Urothelium cell line (cell line): ENCODE measurements around the gene C4A.
"Not testable (repeated sequence)": the region's sequence is repeated elsewhere in the genome, so short reads cannot be mapped to it uniquely, and the experiment has no call there.

Source experiments
- DNase-seq: peaks from one replicate; pipeline ENCODE4 v3.0.0; 2011; ENCODE audit warnings: low spot score, mixed read lengths
- FAIRE-seq: peaks from 2 replicates; lab custom pipeline; 2011; peaks lifted over from hg19 to GRCh38; lab: Jason Lieb, UNC

C4A gene

GRCh38 chr6:31981744-31982143 lies at the start of gene C4A:
C4A (plus strand) TSS chr6:31982057; CDS start chr6:31982108, 51 bp downstream.
- DNase-seq: not testable (repeated sequence)

DNA sequence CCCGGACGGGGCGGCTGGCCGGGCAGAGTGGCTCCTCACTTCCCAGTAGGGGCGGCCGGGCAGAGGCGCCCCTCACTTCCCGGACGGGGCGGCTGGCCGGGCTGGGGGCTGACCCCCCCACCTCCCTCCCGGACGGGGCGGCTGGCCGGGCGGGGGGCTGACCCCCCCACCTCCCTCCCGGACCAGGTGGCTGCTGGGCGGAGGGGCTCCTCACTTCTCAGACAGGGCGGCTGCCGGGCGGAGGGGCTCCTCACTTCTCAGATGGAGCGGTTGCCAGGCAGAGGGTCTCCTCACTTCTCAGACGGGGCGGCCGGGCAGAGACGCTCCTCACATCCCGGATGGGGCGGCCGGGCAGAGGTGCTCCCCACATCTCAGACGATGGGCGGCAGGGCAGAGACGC lies 49.7 kb upstream of the C4A start:
- not testable (repeated sequence) for FAIRE-seq, DNase-seq

More at GRCh38 chr6:31981744-31982143, at the start of gene C4A:
- not testable (repeated sequence) for FAIRE-seq

- FAIRE-seq: no peak
- no peak for DNase-seq
These were observed 48.3 kb upstream of the C4A start for GRCh38 chr6:31933537-31933936.

DNA sequence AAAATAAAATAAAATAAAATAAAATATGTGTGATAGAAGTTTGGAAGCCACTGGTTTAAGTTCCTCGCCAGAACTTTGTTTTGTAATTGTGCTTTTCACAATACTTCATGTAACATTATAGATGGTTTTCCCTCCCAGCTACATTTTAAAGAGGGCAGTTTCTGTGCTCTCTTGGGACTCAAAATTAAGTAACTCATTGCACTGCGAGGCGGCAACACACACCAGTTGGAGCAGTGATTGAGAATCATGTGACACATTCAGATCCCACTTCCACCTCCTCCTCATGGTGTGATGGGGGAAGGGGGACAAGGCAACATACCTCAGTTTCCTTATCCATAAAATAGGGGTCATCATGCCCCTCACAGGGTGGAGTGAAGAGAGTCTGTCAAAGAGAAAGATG lies 46.8 kb upstream of the C4A start:
- FAIRE-seq: no peak
- no peak for DNase-seq

DNA sequence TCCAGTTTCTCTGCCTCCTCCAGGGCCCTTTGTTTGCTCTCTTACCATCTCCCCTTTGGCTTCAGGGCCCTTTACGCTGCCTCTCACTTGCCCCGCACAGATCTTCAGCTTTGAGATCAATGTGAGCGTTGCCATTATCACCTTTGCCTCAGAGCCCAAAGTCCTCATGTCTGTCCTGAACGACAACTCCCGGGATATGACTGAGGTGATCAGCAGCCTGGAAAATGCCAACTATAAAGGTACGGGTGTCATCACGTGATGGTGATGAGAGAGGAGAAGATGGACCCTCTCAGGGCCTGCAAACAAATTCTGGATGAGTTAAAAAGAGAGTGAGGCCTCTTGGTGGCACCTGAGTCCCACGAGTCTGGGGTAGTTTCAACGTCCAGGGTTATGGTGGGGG lies 46.0 kb upstream of the C4A start:
- FAIRE-seq (no peak), DNase-seq (no peak)

GRCh38 chr6:31940256-31940664 lies 41.6 kb upstream of the C4A start:
- DNase-seq: peak; percentile 23

DNA sequence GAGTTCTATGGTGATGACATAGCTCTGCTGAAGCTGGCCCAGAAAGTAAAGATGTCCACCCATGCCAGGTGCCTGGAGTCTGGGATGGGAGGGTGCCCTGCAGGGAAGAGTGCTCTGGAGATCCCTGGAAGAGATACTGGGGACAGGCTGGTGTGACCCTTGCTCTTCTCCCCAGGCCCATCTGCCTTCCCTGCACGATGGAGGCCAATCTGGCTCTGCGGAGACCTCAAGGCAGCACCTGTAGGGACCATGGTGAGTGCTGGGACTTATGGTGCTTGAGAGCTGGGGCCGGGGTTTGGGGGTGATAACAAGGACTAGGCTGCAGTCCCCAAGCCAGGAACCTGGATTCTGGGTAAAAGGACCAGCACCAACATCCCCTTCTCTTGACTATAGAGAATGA lies 38.1 kb upstream of the C4A start:
- no peak for FAIRE-seq
- DNase-seq: no peak

More at GRCh38 chr6:31940256-31940664, 41.6 kb upstream of the C4A start:
- no peak for FAIRE-seq

GRCh38 chr6:31945154-31945506 lies 36.7 kb upstream of the C4A start:
- FAIRE-seq (no peak), DNase-seq (no peak)

GRCh38 chr6:31945507-31946369 lies 36.1 kb upstream of the C4A start, which contains the start of gene CFB:
CFB (plus strand) TSS chr6:31946095; CDS start chr6:31946222, 127 bp downstream.
- DNase-seq (peak; percentile 31), FAIRE-seq (no peak)

GRCh38 chr6:31946370-31946885 lies 35.4 kb upstream of the C4A start:
- FAIRE-seq (no peak), DNase-seq (no peak)

DNA sequence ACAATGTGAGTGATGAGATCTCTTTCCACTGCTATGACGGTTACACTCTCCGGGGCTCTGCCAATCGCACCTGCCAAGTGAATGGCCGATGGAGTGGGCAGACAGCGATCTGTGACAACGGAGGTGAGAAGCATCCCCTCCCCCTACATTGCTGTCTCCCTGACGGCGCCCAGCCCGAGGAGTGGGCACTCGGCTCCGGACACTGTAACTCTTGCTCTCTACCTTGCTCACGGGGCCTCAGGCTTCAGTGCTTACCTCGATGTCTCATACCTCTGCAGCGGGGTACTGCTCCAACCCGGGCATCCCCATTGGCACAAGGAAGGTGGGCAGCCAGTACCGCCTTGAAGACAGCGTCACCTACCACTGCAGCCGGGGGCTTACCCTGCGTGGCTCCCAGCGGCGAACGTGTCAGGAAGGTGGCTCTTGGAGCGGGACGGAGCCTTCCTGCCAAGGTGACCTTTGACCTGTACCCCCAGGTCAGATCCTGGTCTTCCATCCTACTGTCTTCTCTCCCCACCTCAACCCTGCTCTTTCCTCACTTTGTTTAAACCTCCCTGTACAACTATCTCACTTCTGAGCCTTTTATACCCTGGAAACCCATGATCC lies 34.7 kb upstream of the C4A start:
- FAIRE-seq (no peak), DNase-seq (no peak)

DNA sequence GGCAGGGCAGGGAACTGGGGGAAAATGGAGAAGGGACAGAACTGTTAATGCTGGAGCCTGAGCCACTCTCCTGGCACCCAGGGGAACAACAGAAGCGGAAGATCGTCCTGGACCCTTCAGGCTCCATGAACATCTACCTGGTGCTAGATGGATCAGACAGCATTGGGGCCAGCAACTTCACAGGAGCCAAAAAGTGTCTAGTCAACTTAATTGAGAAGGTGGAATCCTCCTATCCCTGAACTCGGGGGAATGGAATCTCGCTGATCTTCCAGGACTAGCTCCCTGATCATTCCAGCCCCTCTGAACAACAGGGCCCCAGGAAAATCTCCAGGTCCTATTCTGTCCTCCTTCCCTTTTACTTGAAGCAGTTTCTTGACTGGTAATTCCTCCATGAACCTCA lies 34.0 kb upstream of the C4A start:
- no peak for DNase-seq
- no peak for FAIRE-seq

GRCh38 chr6:31948306-31948705 lies 33.6 kb upstream of the C4A start:
- DNase-seq (no peak), FAIRE-seq (no peak)

DNA sequence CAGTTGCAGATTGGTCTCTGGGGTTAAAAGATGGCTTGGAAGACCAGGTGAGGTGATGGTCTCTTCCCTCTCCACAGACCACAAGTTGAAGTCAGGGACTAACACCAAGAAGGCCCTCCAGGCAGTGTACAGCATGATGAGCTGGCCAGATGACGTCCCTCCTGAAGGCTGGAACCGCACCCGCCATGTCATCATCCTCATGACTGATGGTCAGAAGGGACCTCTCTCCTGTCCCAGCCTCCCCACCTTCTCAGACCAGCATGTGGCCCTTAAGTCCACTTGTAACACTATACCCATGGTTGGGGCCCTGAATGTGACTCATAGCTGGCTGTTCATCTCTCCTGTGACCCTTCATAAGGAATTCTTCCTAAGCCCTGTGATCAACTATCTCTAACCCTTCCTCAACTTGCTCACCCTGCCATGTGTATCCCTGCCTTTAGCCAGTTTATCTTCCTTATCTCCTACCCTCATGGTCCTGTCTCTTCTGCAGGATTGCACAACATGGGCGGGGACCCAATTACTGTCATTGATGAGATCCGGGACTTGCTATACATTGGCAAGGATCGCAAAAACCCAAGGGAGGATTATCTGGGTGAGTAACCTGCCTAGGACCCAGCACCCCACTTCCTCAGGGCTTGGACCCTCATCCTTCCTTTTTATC lies 33.0 kb upstream of the C4A start:
- no peak for FAIRE-seq

GRCh38 chr6:31949926-31950548 lies 31.8 kb upstream of the C4A start:
- DNase-seq (no peak), FAIRE-seq (no peak)

More for the DNA sequence above, 33.0 kb upstream of the C4A start:
- no peak for DNase-seq

GRCh38 chr6:31952140-31952805 lies 29.6 kb upstream of the C4A start:
- peak; percentile 45 for DNase-seq
- FAIRE-seq: no peak

DNA sequence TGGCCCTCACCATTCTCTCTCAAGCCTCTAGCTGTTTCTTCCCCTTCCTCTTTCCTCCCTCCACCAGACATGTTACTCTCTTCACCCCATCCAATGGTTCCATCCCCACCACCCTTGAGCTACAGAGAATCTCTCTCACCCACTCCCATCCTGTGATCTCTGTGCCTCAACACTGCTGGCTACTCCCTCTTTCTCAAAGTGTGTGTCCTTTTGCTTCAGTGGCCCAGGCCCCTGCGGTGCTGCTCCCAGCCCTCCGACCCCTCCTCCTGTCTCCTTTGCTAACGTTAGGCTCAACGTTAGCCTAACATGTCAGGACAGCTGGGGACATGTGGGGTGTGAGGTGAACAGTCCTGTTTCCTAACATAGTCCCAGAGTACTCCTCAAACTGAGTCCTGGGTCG lies 29.0 kb upstream of the C4A start:
- no peak for FAIRE-seq
- DNase-seq: no peak

DNA sequence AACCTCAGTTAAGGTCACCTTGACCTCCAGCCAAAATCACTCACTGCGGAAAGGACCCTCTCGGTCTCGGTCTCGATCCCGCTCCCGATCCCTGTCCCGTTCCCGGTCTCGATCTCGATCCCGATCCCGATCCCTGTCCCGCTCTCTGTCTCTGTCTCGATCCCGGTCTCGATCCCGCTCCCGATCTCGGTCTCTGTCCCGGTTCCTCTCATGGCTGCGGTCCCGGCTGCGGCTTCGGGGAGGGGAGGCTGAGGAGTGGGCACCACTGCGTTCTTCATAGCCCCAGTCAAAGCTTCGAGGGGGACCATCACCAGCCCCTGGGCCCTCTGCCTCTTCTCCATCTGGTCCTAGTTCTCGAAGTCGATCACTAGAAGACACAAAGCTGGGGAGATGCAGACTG lies 27.3 kb upstream of the C4A start:
- DNase-seq (no peak), FAIRE-seq (no peak)

- no peak for DNase-seq
- FAIRE-seq: no peak
These were observed 25.1 kb upstream of the C4A start for GRCh38 chr6:31956796-31957195.

DNA sequence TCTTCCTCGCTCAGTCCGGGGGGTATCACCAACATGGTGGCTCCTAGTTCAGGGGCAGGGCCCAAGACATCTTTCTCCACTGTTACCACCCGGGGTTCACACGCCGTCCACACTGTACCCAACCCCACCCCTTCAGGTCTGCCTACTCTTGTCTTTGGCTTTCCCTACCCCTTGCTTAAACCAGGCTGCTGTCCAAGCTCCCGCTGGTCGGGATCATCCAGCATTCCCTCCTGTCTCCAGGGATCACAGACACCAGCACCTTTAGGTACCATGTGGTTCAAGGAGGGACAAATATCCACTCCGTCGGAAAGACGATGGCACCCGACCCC lies 23.5 kb upstream of the C4A start:
- DNase-seq: no peak
- FAIRE-seq: no peak
